Inferior parietal cortex (tissue), 1 donor: ENCODE measurements around the gene ZBTB32.
A peak's percentile ranks its signal among the peaks of the same experiment; 100 is the strongest.

ENCODE experiments used
- DNase-seq: peaks from one replicate; pipeline ENCODE4 v3.0.0-alpha.2; 2016; ENCODE audit errors: extremely low spot score

ZBTB32 gene

GRCh38 chr19:35751839-35752745 is 47.7 kb downstream of the ZBTB32 start:
- no peak for DNase-seq

DNA sequence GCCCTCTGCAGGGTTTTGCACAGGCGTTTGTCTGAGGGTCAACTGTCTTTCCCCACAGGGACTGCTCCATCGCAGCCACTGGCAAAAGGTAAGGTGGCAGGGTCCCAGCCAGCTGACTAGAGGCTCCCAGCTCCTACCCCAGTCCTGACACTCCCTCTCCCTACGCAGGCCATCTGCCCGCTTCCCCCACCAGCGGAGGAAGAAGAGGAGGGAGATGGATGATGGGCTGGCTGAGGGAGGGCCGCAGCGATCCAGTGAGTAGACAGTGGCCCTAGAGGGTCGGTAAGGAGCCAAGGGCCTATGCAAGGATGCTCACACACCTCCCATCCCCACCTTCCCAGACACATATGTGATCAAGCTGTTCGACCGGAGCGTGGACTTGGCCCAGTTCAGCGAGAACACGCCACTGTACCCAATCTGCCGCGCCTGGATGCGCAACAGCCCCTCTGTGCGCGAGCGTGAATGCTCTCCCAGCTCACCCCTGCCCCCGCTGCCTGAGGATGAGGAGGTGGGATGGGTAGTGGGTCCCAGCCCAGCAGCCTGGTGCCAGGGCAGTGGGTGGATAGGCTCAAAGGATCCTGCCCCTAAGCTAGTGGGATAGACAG is 48.5 kb downstream of the ZBTB32 start:
- no peak for DNase-seq

GRCh38 chr19:35753634-35754369 is 49.4 kb downstream of the ZBTB32 start:
- DNase-seq, result no peak

- no peak for DNase-seq
Measured at GRCh38 chr19:35754370-35755130, 50.2 kb downstream of the ZBTB32 start.

DNA sequence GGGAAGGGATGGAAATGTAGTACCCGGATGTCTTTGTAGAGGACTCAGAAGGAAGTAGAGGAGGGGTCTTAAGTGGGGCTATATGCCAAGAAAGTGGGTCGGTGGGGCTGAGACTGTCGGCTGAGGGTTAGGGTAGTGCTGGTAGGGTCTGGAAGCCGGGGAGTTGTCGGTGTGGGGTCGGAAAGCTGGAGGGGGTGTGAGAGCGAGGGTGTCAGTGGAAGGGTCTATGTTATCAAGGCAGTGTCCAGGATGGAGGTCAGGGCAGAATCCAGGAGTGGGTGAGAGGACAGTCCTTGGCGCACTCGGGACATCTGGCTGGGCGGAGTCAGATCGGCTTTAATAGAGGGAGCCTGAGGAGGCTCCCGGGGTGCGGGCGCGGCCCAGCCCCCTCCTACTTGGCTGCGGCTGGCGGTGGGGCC is 50.8 kb downstream of the ZBTB32 start:
- DNase-seq, result no peak

DNA sequence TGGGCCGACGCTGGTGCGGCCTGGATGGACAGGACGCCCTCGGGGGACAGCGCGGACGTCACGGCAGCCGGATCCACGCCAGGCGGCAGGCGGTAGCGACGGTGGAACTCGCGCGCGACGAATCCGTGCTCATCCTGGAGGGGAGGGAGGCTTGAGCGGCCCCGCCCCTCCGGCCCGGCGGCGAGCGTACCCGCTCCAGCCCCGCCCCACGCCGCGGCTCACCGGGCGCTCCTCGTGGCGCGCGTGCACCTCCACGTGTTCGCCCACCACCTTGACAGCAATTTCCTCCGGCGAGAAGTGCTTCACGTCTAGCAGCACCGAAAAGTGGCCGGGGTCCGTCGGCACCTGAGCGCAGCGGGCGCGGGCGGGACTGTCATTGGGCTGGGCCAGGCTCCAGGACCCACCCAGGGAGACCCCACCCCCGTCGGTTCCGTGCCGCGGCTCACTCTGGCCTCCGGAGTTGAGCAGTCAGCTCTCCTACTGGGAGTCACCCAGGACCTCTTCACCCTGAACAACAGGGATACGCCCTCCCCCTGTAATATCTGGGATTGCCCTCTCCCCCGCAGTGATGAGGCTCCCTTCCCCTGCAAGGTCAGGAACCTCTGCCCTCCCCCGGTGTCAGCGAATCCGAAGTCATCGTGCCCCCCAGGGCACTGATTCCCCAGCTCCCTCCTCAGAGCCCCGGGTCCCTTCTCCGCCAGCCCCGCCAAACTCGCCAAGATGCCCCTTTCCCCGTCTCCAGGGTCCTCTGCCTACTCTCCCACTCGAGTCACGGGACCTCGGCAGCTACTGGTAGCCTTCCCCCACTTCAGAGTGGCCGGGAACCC is 51.4 kb downstream of the ZBTB32 start:
- DNase-seq, result no peak

DNA sequence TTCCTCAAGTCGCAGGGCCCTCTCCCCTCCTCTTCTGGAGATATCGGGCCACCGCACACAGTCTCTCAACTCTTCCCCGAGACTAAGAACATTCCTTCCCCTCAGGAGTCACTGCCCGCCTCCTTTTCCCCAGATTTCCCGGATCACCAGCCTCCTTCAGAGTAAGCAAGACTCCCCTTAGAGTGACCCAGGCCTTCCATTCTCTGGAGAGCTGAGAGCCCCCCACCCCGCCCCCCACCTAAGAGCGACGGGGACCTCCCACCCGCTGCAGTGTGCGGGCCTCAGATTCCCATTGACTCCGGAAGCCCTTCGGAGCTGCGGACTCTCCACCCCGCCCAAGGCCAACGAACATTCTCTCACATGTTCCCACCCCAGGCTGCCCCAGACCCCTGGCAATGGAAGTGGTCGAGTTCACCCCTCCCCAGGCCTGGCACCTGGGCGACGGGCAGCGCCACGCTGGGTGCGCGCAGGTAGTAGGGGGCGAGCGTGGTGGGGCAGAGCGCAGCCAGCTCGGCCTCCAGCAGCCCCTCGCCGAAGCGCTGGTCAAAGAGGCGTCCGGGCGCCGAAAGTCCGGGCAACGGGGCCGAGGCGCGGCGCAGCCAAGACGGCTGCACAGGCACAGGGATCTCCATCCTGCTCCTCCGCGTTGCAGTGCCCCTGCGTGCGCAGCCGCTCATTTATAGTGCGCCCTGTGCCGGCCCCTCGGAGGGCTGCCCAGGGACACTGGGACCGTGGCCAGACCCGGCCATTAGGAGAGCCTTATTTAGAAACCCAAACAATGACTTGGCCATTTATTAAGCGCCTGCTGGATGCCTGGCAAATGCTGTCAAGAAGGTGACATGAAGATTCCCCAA is 52.2 kb downstream of the ZBTB32 start, which contains the start of gene HSPB6:
TSS of gene HSPB6 (minus strand) at position 653 of the 854 bp plus-strand sequence. CDS start at position 632, 21 bp downstream.
- DNase-seq, result no peak

- DNase-seq, result no peak
Measured at GRCh38 chr19:35757231-35757748, 52.9 kb downstream of the ZBTB32 start.

- DNase-seq, result peak; percentile 100
Measured at GRCh38 chr19:35757749-35758608, 53.6 kb downstream of the ZBTB32 start, which contains the start of gene PROSER3. PROSER3 (plus strand) TSS chr19:35758176; CDS start chr19:35758216, 40 bp downstream.

- DNase-seq, result no peak
Measured at GRCh38 chr19:35759697-35760096, 55.3 kb downstream of the ZBTB32 start.

DNA sequence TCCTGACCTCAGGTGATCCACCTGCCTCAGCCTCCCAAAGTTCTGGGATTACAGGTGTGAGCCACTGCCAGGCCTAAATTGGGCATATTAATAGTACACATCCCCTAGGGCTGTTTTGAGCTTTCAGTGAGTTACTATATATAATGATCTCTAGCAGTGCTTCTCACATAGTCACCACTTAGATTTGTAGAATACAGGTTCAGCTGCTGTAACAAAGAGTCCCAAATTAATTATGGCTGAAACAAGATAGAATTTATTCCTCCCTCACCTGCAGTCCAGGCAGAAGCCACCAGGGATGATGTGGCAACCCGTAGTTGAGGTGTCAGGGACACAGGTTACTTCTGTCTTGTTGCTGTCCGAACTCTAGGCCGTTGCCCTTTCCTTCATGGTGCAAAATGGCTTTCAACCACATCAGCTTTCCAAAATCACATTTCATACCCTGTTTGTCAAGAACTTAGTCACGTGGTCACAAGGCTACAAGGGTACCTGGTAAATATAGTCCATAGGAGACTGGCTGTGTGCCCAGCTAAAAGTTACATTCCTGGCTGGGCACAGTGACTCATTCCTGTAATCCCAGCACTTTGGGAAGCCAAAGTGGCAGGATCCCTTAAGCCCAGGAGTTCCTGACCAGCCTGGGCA is 56.5 kb downstream of the ZBTB32 start:
- no peak for DNase-seq

- DNase-seq, result no peak
Measured at GRCh38 chr19:35764432-35765315, 60.3 kb downstream of the ZBTB32 start.
